K562 (cell line): Measurements from ENCODE around the gene CPNE9. TPM values are rescaled to one million over a fixed set of nuclear protein-coding genes. Genes with fewer than 3 reads are reported as not detected.

Source experiments
- BCOR ChIP-seq: fragments of 450-650 bp; IDR thresholded peaks from 2 replicates; pipeline ENCODE4 v1.6.1; 2016
- CBX1 ChIP-seq: sonication (generic); IDR thresholded peaks from 2 replicates; pipeline ENCODE4 v1.6.1; 2016; ENCODE audit warnings: antibody characterized with exemption, low read depth, mild to moderate bottlenecking
- CREB5 ChIP-seq: fragments of 250-450 bp; sonication (Bioruptor Pico); IDR thresholded peaks from 2 replicates; pipeline ENCODE4 v1.5.0; 2020; ENCODE audit warnings: mild to moderate bottlenecking
- FOXK2 ChIP-seq, 2 experiments: fragments of 450-650 bp; IDR thresholded peaks in 1 of 2; conservative IDR thresholded peaks in 1 of 2; 2 replicates each; pipeline ENCODE4 v1.6.1; 2016; ENCODE audit warnings: low read depth in 2 of 2, mild to moderate bottlenecking in 1 of 2
- HDAC1 ChIP-seq, 2 experiments: fragments of 450-650 bp; IDR thresholded peaks; 2 replicates each; pipeline ENCODE4 v1.6.1; 2016 to 2017; ENCODE audit warnings: inconsistent platforms in 1 of 2, mild to moderate bottlenecking in 1 of 2, moderate library complexity in 1 of 2
- KDM1A ChIP-seq, 2 experiments: fragments of 450-650 bp; IDR thresholded peaks; 2 replicates each; pipeline ENCODE4 v1.6.1; 2016; ENCODE audit warnings: mild to moderate bottlenecking in 2 of 2
- KHSRP ChIP-seq: fragments of 450-650 bp; IDR thresholded peaks from 2 replicates; pipeline ENCODE4 v1.6.1; 2017
- NCOA4 ChIP-seq: fragments of 450-650 bp; IDR thresholded peaks from 2 replicates; pipeline ENCODE4 v1.6.1; 2018; ENCODE audit warnings: mild to moderate bottlenecking; ENCODE audit not compliant: partially characterized antibody
- RBM25 ChIP-seq: fragments of 200-400 bp; formaldehyde crosslinking; IDR thresholded peaks from 2 replicates; pipeline ENCODE4 v1.6.1; 2018; ENCODE audit warnings: low read length, low read depth, moderate library complexity; ENCODE audit not compliant: severe bottlenecking
- RHOXF2B ChIP-seq: fragments of 250-450 bp; sonication (Bioruptor Pico); conservative IDR thresholded peaks from 2 replicates; pipeline ENCODE4 v1.5.1; 2021
- TFAM ChIP-seq: fragments of 250-450 bp; sonication (Bioruptor Pico); conservative IDR thresholded peaks from 2 replicates; pipeline ENCODE4 v1.5.0; 2021; ENCODE audit warnings: mild to moderate bottlenecking, moderate library complexity
- ZNF12 ChIP-seq: sonication (generic); formaldehyde crosslinking; IDR thresholded peaks from 2 replicates; pipeline ENCODE4 v1.4.0; 2020; ENCODE audit warnings: mild to moderate bottlenecking, missing genetic modification reagents
- ZNF121 ChIP-seq: sonication (generic); formaldehyde crosslinking; conservative IDR thresholded peaks from 2 replicates; pipeline ENCODE4 v1.8.0; 2022; ENCODE audit warnings: missing genetic modification reagents
- ZNF644 ChIP-seq: fragments of 200-800 bp; sonication (Bioruptor generic); IDR thresholded peaks from 2 replicates; pipeline ENCODE4 v1.6.1; 2016; ENCODE audit warnings: low read depth, missing genetic modification characterization, missing compliant biosample characterization
- polyA plus RNA-seq, 8 experiments: library from polyadenylated mRNA; depleted of rRNA in 4 of 8; stranded (reverse) in 5 of 8; unstranded in 3 of 8; fragments of >200 nt; fragmentation: Nextera tagmentation in 2 of 8; fragmentation: Illumina TruSeq in 1 of 8; extraction: Ambion mirVana in 2 of 8; extraction: Trizol in 1 of 8; gene quantifications; 2 replicates each; pipeline versions ENCODE4 v1.2.1 to v1.2.3, GENCODE V29; 2011 to 2014; ENCODE audit warnings: inconsistent platforms in 1 of 8, missing spikeins in 1 of 8
- total RNA-seq, 7 experiments: library from RNA; depleted of rRNA in 6 of 7; stranded (reverse); fragments of >200 nt in 6 of 7; fragmentation: Illumina TruSeq in 2 of 7; extraction: Trizol in 2 of 7; gene quantifications; 2 replicates each; pipeline versions ENCODE4 v1.2.1 to v1.2.3, GENCODE V29; 2011 to 2021; ENCODE audit warnings: low replicate concordance in 1 of 7
- TF ChIP-seq, protein P1 (sequence below): fragments of 250-450 bp; sonication (Bioruptor Pico); IDR thresholded peaks from 2 replicates; pipeline ENCODE4 v1.4.0; 2020; ENCODE audit warnings: borderline replicate concordance
- TF ChIP-seq, protein P2 (sequence below): sonication (generic); formaldehyde crosslinking; IDR thresholded peaks from 2 replicates; pipeline ENCODE4 v1.8.0; 2022; ENCODE audit warnings: mild to moderate bottlenecking, missing genetic modification reagents, borderline replicate concordance

CPNE9 gene
- total and polyA plus RNA-seq, 9 of the 15 experiments (the other 6 are each of a cell fraction or from before 2014, with no cell fraction given), result 0.22 to 0.56 (median 0.29) TPM; not detected in 3

GRCh38 chr3:9750556-9751411, 47.2 kb downstream of the CPNE9 start (continued):
- TF ChIP-seq KDM1A (IDR thresholded peaks at IDR 0.05) (peak; percentile 86 to 96), FOXK2 (conservative IDR thresholded peaks at IDR 0.05 in 1 of 2, IDR thresholded peaks at IDR 0.05 in 1 of 2; ENCODE audit: low read depth in 2 of 2) (no peak), CREB5 (CRISPR knock-in tag) (no peak), TFAM (no peak), KHSRP (no peak), ZNF121 (CRISPR knock-in tag) (peak; percentile 44), ZNF644 (no peak), NCOA4 (peak; percentile 24), HDAC1 (IDR thresholded peaks at IDR 0.05) (peak in 1 of 2 experiments; percentile 50; a peak in 1 of 4 replicates), RBM25 (peak; percentile 99), ZNF12 (CRISPR knock-in tag) (no peak), RHOXF2B (CRISPR knock-in tag) (no peak), CBX1 (peak; percentile 68; the same call in 1 of the 2 replicates), BCOR (peak; percentile 98)
- TF ChIP-seq, protein P1, sequence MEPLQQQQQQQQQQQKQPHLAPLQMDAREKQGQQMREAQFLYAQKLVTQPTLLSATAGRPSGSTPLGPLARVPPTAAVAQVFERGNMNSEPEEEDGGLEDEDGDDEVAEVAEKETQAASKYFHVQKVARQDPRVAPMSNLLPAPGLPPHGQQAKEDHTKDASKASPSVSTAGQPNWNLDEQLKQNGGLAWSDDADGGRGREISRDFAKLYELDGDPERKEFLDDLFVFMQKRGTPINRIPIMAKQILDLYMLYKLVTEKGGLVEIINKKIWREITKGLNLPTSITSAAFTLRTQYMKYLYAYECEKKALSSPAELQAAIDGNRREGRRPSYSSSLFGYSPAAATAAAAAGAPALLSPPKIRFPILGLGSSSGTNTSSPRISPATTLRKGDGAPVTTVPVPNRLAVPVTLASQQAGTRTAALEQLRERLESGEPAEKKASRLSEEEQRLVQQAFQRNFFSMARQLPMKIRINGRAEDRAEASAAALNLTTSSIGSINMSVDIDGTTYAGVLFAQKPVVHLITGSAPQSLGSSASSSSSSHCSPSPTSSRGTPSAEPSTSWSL (CRISPR knock-in tag), result no peak
- TF ChIP-seq, protein P2, sequence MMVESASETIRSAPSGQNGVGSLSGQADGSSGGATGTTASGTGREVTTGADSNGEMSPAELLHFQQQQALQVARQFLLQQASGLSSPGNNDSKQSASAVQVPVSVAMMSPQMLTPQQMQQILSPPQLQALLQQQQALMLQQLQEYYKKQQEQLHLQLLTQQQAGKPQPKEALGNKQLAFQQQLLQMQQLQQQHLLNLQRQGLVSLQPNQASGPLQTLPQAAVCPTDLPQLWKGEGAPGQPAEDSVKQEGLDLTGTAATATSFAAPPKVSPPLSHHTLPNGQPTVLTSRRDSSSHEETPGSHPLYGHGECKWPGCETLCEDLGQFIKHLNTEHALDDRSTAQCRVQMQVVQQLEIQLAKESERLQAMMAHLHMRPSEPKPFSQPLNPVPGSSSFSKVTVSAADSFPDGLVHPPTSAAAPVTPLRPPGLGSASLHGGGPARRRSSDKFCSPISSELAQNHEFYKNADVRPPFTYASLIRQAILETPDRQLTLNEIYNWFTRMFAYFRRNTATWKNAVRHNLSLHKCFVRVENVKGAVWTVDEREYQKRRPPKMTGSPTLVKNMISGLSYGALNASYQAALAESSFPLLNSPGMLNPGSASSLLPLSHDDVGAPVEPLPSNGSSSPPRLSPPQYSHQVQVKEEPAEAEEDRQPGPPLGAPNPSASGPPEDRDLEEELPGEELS (CRISPR knock-in tag), result 0 out of 2 replicates have a peak, but pooled peaks have one; percentile 54
